ENCODE data around the gene CSHL1.

CSHL1 gene

DNA sequence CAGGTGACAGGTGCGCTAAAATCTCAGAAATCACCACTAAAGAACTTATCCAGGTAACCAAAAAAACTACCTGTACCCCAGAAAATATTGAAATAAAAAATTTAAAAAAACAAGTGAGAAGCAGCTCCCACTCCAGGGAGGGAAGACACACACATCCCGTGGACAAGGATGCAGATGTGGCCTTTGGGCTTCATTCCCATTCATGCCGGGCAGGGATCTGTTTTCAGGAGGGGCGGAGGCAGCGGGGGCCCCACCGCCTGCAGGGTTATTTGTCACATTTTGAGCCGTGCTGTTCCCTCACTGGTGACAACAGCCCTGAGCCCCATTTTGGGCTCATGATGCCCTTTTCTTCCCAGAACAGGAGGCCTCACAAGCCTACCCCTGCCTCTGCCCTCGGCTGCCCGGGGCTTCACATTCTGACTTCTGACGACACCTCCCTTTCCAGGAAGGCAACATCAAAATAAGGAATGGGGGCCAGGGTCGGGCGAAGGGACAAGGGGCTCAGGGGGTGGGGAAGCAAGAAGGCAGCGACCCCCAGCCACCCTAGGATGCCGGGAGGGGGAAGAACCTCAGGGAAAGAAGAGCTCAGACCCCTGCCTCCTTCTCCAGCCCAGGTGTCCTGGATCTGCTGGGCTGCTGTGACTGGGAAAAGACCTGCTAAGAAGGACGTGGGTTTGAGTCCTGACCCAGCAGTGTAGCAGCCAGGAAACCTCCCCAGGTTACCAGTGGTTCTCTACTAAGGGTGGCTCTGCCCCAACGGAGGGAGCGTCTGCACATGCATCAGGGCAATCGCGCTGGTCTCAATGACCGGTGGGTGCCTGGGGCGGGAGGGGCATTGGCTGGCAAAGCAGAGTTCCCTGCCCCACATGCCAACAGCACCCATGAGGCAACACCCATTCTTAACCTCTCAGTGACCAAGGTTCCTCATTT is 23.4 kb upstream of the CSHL1 start:
- TF ChIP-seq CTCF (IDR thresholded peaks at IDR 0.05; ENCODE audit: poor library complexity, severe bottlenecking), result no peak
- Histone ChIP-seq H3K4me1 (ENCODE audit: insufficient read depth, poor library complexity, severe bottlenecking) (no peaks in the 10 kb centered on the region), H3K9me3 (ENCODE audit: severe bottlenecking) (no peaks in the 10 kb centered on the region), H3K36me3 (ENCODE audit: low read depth) (no peaks in the 10 kb centered on the region), H3K27ac (ENCODE audit: poor library complexity, severe bottlenecking) (no peak overlapping the region), H3K4me3 (ENCODE audit: severe bottlenecking) (no peak overlapping the region), H3K27me3 (ENCODE audit: insufficient read depth, poor library complexity, severe bottlenecking) (no peaks in the 10 kb centered on the region)
- ATAC-seq (ENCODE audit: low read depth) (no peak), DNase-seq (ENCODE audit: low spot score) (no peak)

GRCh38 chr17:63933598-63933997 is 22.5 kb upstream of the CSHL1 start:
- Histone ChIP-seq H3K27me3 (ENCODE audit: insufficient read depth, poor library complexity, severe bottlenecking) (no peaks in the 10 kb centered on the region), H3K4me1 (ENCODE audit: insufficient read depth, poor library complexity, severe bottlenecking) (no peaks in the 10 kb centered on the region), H3K4me3 (ENCODE audit: severe bottlenecking) (no peak overlapping the region), H3K27ac (ENCODE audit: poor library complexity, severe bottlenecking) (no peak overlapping the region), H3K36me3 (ENCODE audit: low read depth) (no peaks in the 10 kb centered on the region), H3K9me3 (ENCODE audit: severe bottlenecking) (no peaks in the 10 kb centered on the region)
- ATAC-seq (ENCODE audit: low read depth) (no peak), DNase-seq (ENCODE audit: low spot score) (no peak)
- no peak for TF ChIP-seq CTCF (IDR thresholded peaks at IDR 0.05; ENCODE audit: poor library complexity, severe bottlenecking)

GRCh38 chr17:63932721-63933120 is 21.7 kb upstream of the CSHL1 start:
- TF ChIP-seq CTCF (IDR thresholded peaks at IDR 0.05; ENCODE audit: poor library complexity, severe bottlenecking), result no peak
- H3K36me3 ChIP-seq (ENCODE audit: low read depth), result no peaks in the 10 kb centered on the region
- no peak overlapping the region for H3K4me3 ChIP-seq (ENCODE audit: severe bottlenecking)
- H3K27ac ChIP-seq (ENCODE audit: poor library complexity, severe bottlenecking), result no peak overlapping the region
- no peaks in the 10 kb centered on the region for H3K27me3 ChIP-seq (ENCODE audit: insufficient read depth, poor library complexity, severe bottlenecking)
- no peak for DNase-seq (ENCODE audit: low spot score)
- no peaks in the 10 kb centered on the region for H3K9me3 ChIP-seq (ENCODE audit: severe bottlenecking)
- H3K4me1 ChIP-seq (ENCODE audit: insufficient read depth, poor library complexity, severe bottlenecking), result no peaks in the 10 kb centered on the region
- no peak for ATAC-seq (ENCODE audit: low read depth)

DNA sequence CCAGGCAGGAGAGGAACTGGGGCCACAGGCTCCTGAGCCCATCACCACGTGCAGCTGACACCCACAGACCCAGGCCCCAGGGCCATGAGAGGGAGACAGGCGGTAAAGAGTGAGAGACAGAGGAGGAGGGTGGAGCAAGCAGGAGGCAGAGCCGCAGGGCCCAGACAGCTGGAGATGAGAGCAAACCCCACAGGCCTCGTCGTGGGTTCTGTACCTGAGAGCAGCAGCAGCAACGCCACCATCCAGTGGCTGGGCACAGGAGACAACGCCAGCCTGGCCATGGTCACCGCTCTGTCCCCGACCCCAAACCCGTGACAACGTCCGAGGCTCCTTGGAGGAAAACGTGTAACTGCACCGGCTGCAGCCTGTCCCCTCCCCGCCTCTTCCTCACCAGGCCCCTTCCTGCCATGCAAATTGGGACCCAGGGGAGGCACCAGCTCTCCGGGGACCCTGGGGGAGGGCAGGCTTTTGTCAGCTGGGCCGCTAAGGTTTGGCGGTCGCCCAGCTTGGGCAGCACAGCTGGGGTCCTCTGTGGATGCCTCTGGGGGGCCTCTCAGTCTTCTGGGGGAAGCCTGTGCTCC is 21.0 kb upstream of the CSHL1 start, which contains the start of gene CD79B:
Gene CD79B (minus strand): TSS at position 351 of the 581 bp plus-strand sequence. CDS start 70 bp downstream, at position 281.
- Histone ChIP-seq H3K27me3 (ENCODE audit: insufficient read depth, poor library complexity, severe bottlenecking) (no peaks in the 10 kb centered on the region), H3K27ac (ENCODE audit: poor library complexity, severe bottlenecking) (no peak within 1 kb of the TSS), H3K9me3 (ENCODE audit: severe bottlenecking) (no peaks in the 10 kb centered on the region), H3K4me3 (ENCODE audit: severe bottlenecking) (no peak within 1 kb of the TSS), H3K36me3 (ENCODE audit: low read depth) (no peaks in the 10 kb centered on the region), H3K4me1 (ENCODE audit: insufficient read depth, poor library complexity, severe bottlenecking) (no peaks in the 10 kb centered on the region)
- DNase-seq (ENCODE audit: low spot score) (no peak), ATAC-seq (ENCODE audit: low read depth) (no peak)
- TF ChIP-seq CTCF (IDR thresholded peaks at IDR 0.05; ENCODE audit: poor library complexity, severe bottlenecking), result no peak
